ENCODE measurements around the gene FGF14. TPM values are rescaled to one million over a fixed set of nuclear protein-coding genes. Genes with fewer than 3 reads are reported as not detected.

Gene FGF14
- total and polyA plus RNA-seq, 2 of the 4 experiments (the other 2 are of a cell fraction), result under 0.01 TPM; not detected in 1

GRCh38 chr13:101967216-101967615, 434.6 kb downstream of the FGF14 start:
- Histone ChIP-seq H3K4me3 (ENCODE audit: insufficient read depth, low read depth, low read length) (no peak overlapping the region), H3K4me2 (ENCODE audit: low read depth, low read length) (no peak overlapping the region), H2BK120ac (ENCODE audit: low read depth, low read length) (no peak overlapping the region), H4K91ac (ENCODE audit: insufficient read depth, low read depth, low read length) (no peak overlapping the region), H3K4ac (ENCODE audit: low read depth, low read length) (no peak overlapping the region), H4K5ac (ENCODE audit: low read depth, low read length) (no peak overlapping the region), H3K23ac (ENCODE audit: low read depth, low read length) (no peak overlapping the region), H2AK9ac (replicated peaks; ENCODE audit: low read depth, low read length, poor library complexity) (no peak overlapping the region), H3K14ac (replicated peaks; ENCODE audit: low read depth, low read length) (no peak overlapping the region), H3K36me3 (ENCODE audit: control insufficient read depth, insufficient read depth, low read length) (no peaks in the 10 kb centered on the region), H4K8ac (ENCODE audit: low read depth in 2 of 2, low read length in 2 of 2) (no peak overlapping the region), H3K56ac (ENCODE audit: extremely low read depth, insufficient read depth, low read length) (no peak overlapping the region), H3K4me1 (ENCODE audit: control insufficient read depth, insufficient read depth, low read length) (no peaks in the 10 kb centered on the region), H3K9me3 (ENCODE audit: control insufficient read depth, insufficient read depth, low read length) (no peaks in the 10 kb centered on the region), H3K27me3 (ENCODE audit: control insufficient read depth, insufficient read depth, low read length) (no peaks in the 10 kb centered on the region), H2AK5ac (ENCODE audit: low read depth, low read length) (no peak overlapping the region), H4K20me1 (ENCODE audit: insufficient read depth, low read length) (no peaks in the 10 kb centered on the region), H3K79me1 (ENCODE audit: low read depth in 1 of 2, low read length in 2 of 2) (no peaks in the 10 kb centered on the region), H3K9me1 (ENCODE audit: insufficient read depth, low read length) (no peaks in the 10 kb centered on the region), H2BK5ac (ENCODE audit: low read depth, low read length, poor library complexity, severe bottlenecking) (no peak overlapping the region), H2AFZ (replicated peaks; ENCODE audit: low read length, poor library complexity) (no peak overlapping the region), H3K9ac (ENCODE audit: low read depth, low read length) (no peak overlapping the region), H2BK20ac (ENCODE audit: low read depth, low read length) (no peak overlapping the region), H3K27ac (ENCODE audit: insufficient read depth, low read length) (no peak overlapping the region), H3K18ac (ENCODE audit: low read depth, low read length) (no peak overlapping the region), H2BK15ac (ENCODE audit: low read depth, low read length) (no peak overlapping the region)
- BruUV-seq (replicated peaks), result no TSS peak
- intact Hi-C loops (cut with micrococcal nuclease) (no loop called here), dilution Hi-C loops (cut with HindIII; ENCODE audit: low sequenced_read_pairs, unreplicated experiment) (no loop called here), in situ Hi-C loops (cut with MboI; ENCODE audit: low sequenced_read_pairs) (no loop called here)
- ChIA-PET CTCF (no interaction called here), POLR2A (ENCODE audit: unreplicated experiment) (no interaction called here)
- TF ChIP-seq MXI1 (IDR thresholded peaks at IDR 0.05; ENCODE audit: borderline replicate concordance, low read depth, low read length) (no peak), FOS (IDR thresholded peaks at IDR 0.05; ENCODE audit: low read depth, low read length) (no peak), SMC3 (IDR thresholded peaks at IDR 0.05; ENCODE audit: low read depth, low read length) (no peak), MAFK (IDR thresholded peaks at IDR 0.05; ENCODE audit: low read depth, low read length) (no peak), CHD1 (IDR thresholded peaks at IDR 0.05; ENCODE audit: low read depth, low read length) (no peak), BHLHE40 (IDR thresholded peaks at IDR 0.05; ENCODE audit: low read depth, low read length) (no peak), CEBPB (IDR thresholded peaks at IDR 0.05; ENCODE audit: low read depth, low read length) (no peak), POLR2A (IDR thresholded peaks at IDR 0.05; ENCODE audit: low read depth, low read length) (no peak), MAZ (IDR thresholded peaks at IDR 0.05; ENCODE audit: borderline replicate concordance, low read depth, low read length) (no peak), RCOR1 (IDR thresholded peaks at IDR 0.05; ENCODE audit: insufficient replicate concordance, low read length) (no peak), RAD21 (IDR thresholded peaks at IDR 0.05; ENCODE audit: low read length) (no peak)
- TF ChIP-seq, protein P1, sequence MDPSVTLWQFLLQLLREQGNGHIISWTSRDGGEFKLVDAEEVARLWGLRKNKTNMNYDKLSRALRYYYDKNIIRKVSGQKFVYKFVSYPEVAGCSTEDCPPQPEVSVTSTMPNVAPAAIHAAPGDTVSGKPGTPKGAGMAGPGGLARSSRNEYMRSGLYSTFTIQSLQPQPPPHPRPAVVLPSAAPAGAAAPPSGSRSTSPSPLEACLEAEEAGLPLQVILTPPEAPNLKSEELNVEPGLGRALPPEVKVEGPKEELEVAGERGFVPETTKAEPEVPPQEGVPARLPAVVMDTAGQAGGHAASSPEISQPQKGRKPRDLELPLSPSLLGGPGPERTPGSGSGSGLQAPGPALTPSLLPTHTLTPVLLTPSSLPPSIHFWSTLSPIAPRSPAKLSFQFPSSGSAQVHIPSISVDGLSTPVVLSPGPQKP (IDR thresholded peaks at IDR 0.05; ENCODE audit: borderline replicate concordance, low read depth, low read length), result no peak
- TF ChIP-seq, protein P2, sequence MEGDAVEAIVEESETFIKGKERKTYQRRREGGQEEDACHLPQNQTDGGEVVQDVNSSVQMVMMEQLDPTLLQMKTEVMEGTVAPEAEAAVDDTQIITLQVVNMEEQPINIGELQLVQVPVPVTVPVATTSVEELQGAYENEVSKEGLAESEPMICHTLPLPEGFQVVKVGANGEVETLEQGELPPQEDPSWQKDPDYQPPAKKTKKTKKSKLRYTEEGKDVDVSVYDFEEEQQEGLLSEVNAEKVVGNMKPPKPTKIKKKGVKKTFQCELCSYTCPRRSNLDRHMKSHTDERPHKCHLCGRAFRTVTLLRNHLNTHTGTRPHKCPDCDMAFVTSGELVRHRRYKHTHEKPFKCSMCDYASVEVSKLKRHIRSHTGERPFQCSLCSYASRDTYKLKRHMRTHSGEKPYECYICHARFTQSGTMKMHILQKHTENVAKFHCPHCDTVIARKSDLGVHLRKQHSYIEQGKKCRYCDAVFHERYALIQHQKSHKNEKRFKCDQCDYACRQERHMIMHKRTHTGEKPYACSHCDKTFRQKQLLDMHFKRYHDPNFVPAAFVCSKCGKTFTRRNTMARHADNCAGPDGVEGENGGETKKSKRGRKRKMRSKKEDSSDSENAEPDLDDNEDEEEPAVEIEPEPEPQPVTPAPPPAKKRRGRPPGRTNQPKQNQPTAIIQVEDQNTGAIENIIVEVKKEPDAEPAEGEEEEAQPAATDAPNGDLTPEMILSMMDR (conservative IDR thresholded peaks at IDR 0.05; ENCODE audit: low read depth, low read length), result no peak
- DNase-seq, result no peak
- no peak for ATAC-seq (ENCODE audit: low read depth)

Measured in IMR-90 (cell line).